ENCODE results near the gene PADI4. TPM values are rescaled to one million over a fixed set of nuclear protein-coding genes. Genes with fewer than 3 reads are reported as not detected.

The PADI4 gene
- total RNA-seq, 2 donors from 2014 or later: not detected

DNA sequence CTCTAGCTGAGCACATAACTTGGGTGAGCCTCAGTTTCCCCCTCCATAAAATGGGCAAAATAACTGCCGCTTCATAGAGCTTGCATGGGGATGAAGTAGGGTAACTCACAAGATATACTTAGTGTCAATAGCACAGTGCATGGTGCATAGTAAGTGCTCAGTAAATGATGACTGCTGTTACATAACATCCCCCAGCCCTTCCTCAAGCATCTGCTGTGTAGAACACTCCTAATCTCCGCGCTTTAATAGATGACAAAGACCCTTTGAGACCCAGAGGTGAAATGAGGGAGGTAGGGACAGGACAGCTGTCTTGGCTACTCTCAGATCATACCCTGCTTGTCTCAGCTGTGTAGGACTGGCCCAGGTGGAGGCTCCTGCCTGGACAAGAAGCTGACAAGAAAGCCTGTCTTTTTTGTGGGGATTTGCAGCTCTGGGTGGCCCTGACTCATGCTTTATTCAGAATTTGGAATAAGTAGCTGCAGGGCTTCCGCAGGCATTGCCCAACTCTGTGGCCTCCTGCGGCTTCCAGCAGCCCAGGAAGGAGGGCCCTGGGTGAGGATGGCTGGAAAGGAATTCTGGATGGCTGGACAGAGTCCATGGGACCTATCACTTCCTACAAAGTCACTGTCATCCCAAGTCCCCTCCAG is 20.7 kb upstream of the PADI4 start:
- DNase-seq (no peak), ATAC-seq (no peak)
- no peaks in the 10 kb centered on the region for H3K27me3 ChIP-seq
- no peak overlapping the region for H3K27ac ChIP-seq
- H3K36me3 ChIP-seq (replicated peaks in 1 of 2; ENCODE audit: insufficient read depth in 1 of 2, low read depth in 2 of 2): no peaks in the 10 kb centered on the region
- no peaks in the 10 kb centered on the region for H3K4me1 ChIP-seq
- TF ChIP-seq POLR2A (IDR thresholded peaks at IDR 0.05): no peak
- TF ChIP-seq CTCF (IDR thresholded peaks at IDR 0.05): no peak
- WGBS, 2 donors: 91 to 92% methylated on average over 3 to 5 of the region's 5 CpGs
- intact Hi-C loops (cut with DNase I): no loop called here
- no peak overlapping the region for H3K4me3 ChIP-seq
- H3K9me3 ChIP-seq: no peaks in the 10 kb centered on the region

DNA sequence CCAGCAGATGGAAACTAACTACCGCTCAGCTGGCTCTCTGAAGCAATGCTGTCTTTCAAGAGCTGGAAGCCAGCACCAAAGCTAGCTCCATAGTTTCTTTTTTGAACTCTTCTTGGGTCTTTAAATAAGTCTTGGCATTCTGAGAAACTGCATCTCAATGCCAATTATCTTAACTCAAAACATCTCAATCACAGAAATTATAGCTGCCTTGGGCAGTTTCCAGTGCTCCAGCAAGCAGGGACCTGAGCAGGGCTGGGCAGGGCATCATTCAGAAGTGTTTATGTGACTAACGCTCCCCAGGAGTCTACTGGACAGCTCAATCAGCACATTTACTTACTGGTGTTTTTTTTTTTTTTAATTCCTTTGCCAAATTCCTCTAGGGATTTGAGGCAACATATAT is 18.3 kb upstream of the PADI4 start:
- no peak for TF ChIP-seq POLR2A (IDR thresholded peaks at IDR 0.05)
- no peak for TF ChIP-seq CTCF (IDR thresholded peaks at IDR 0.05)
- WGBS, 2 donors: 68 to 70% methylated on average over 2 of the region's 2 CpGs
- H3K27me3 ChIP-seq: no peaks in the 10 kb centered on the region
- no peak overlapping the region for H3K27ac ChIP-seq
- no peak overlapping the region for H3K4me3 ChIP-seq
- H3K36me3 ChIP-seq (replicated peaks in 1 of 2; ENCODE audit: insufficient read depth in 1 of 2, low read depth in 2 of 2): no peaks in the 10 kb centered on the region
- no peak for ATAC-seq
- H3K9me3 ChIP-seq: no peaks in the 10 kb centered on the region
- H3K4me1 ChIP-seq: no peaks in the 10 kb centered on the region
- DNase-seq: no peak
- intact Hi-C loops (cut with DNase I): no loop called here

DNA sequence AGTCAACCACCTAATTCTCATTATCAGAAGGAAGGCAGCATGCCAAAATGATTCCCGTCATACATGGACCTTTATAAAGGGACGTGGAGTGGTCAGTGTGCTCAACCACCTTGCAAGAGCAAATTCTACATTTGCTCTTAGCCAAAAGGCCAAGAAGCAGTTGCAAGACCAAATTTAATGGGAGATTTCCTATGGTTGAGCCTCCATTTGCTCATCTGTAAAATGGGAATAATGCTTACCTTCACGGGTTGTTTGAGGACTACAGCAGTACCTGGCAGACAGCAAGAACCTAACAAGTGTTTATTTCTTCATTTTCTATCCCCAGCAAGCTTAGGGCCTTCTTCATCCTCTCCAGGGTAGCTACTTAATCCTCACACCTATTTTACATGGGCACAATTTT is 17.4 kb upstream of the PADI4 start:
- Histone ChIP-seq H3K9me3 (no peaks in the 10 kb centered on the region), H3K4me1 (no peaks in the 10 kb centered on the region), H3K4me3 (no peak overlapping the region), H3K36me3 (replicated peaks in 1 of 2; ENCODE audit: insufficient read depth in 1 of 2, low read depth in 2 of 2) (no peaks in the 10 kb centered on the region), H3K27ac (no peak overlapping the region), H3K27me3 (no peaks in the 10 kb centered on the region)
- intact Hi-C loops (cut with DNase I): no loop called here
- no peak for DNase-seq
- TF ChIP-seq POLR2A (IDR thresholded peaks at IDR 0.05) (no peak), CTCF (IDR thresholded peaks at IDR 0.05) (no peak)
- no peak for ATAC-seq
- 84 to 91% methylated on average over 3 of the region's 3 CpGs for WGBS, 2 donors

DNA sequence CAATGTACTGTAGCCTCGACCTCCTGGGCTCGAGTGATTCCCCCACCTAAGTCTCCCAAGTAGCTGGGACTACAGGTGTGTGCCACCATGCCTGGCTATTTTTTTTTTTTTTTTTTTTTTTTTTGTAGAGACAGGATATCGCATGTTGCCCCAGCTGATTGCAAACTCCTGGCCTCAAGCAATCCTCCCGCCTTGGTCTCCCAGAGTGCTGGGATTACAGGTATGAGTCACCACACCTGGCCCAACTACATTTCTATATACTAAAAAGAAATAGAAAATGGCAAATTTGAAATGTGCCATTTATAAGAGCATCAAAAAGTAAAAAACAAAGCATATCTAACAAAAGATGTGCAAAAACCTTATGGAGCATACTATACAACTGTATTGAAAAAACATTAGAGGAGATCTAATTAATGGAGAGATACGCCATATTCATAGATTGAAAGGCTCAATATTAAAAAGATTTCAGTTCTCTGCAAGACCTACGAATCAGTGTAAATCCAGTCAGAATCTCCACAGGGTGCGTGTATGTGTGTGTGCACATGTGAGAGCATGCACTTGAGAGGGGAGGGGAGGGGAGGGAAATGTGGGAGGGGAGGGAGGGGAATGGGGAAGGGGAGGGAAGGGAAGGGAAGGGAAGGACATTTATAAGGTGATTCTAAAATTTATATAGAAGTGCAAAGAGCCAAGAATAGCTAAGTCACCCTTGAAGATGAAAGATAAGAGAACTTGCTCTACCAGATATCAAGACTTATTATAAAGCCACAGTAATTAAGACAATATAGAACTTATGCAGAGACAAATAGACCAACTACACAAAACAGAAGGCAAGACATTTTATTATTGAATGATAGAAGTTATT is 15.5 kb upstream of the PADI4 start:
- no peak for DNase-seq
- no peaks in the 10 kb centered on the region for H3K9me3 ChIP-seq
- no peak for ATAC-seq
- H3K27ac ChIP-seq: no peak overlapping the region
- H3K4me1 ChIP-seq: no peaks in the 10 kb centered on the region
- H3K27me3 ChIP-seq: no peaks in the 10 kb centered on the region
- no peak overlapping the region for H3K4me3 ChIP-seq
- intact Hi-C loops (cut with DNase I): no loop called here
- TF ChIP-seq POLR2A (IDR thresholded peaks at IDR 0.05) (no peak), CTCF (IDR thresholded peaks at IDR 0.05) (no peak)
- H3K36me3 ChIP-seq (replicated peaks in 1 of 2; ENCODE audit: insufficient read depth in 1 of 2, low read depth in 2 of 2): no peaks in the 10 kb centered on the region
- WGBS, 2 donors: 61 to 72% methylated on average over 6 to 7 of the region's 7 CpGs
